Thymus (tissue), 11 donors: Measurements from ENCODE around the gene LETM1. TPM values are rescaled to one million over a fixed set of nuclear protein-coding genes. Genes with fewer than 3 reads are reported as not detected.
"Not testable (repeated sequence)": the region's sequence is repeated elsewhere in the genome, so short reads cannot be mapped to it uniquely, and the experiment has no call there.

Experiments used
- DNase-seq, 9 donors: peaks; one replicate each; pipeline ENCODE4 v3.0.0-alpha.2; 2013; ENCODE audit warnings: low spot score in 9 of 9, low read depth in 6 of 9, missing footprints in 1 of 9
- H3K27ac ChIP-seq, 2 donors: one replicate each; pipeline ENCODE4 v1.5.1; 2013; ENCODE audit warnings: control low read depth in 1 of 2, low read depth in 1 of 2, low read length in 1 of 2, mild to moderate bottlenecking in 1 of 2, moderate library complexity in 1 of 2
- H3K27me3 ChIP-seq, 2 donors: one replicate each; pipeline ENCODE4 v1.5.1; 2013; ENCODE audit warnings: low read length in 1 of 2; ENCODE audit not compliant: control insufficient read depth in 2 of 2, insufficient read depth in 1 of 2
- H3K36me3 ChIP-seq, 2 donors: one replicate each; pipeline ENCODE4 v1.5.1; 2013; ENCODE audit warnings: low read length in 1 of 2, mild to moderate bottlenecking in 1 of 2, moderate library complexity in 1 of 2; ENCODE audit not compliant: control insufficient read depth in 2 of 2, insufficient read depth in 2 of 2
- H3K4me1 ChIP-seq, 2 donors: one replicate each; pipeline ENCODE4 v1.5.1; 2013; ENCODE audit warnings: low read length in 2 of 2; ENCODE audit not compliant: control insufficient read depth in 2 of 2, insufficient read depth in 2 of 2
- H3K4me3 ChIP-seq, 2 donors: one replicate each; pipeline ENCODE4 v1.5.1; 2013; ENCODE audit warnings: low read length in 2 of 2, control low read depth in 1 of 2, mild to moderate bottlenecking in 1 of 2
- H3K9me3 ChIP-seq, 2 donors: one replicate each; pipeline ENCODE4 v1.5.1; 2013; ENCODE audit warnings: low read length in 1 of 2, mild to moderate bottlenecking in 1 of 2; ENCODE audit not compliant: control insufficient read depth in 2 of 2, insufficient read depth in 1 of 2
- WGBS: extraction: QIAGEN DNeasy Blood & Tissue Kit; methylation state at CpG from one replicate; pipeline ENCODE4 v1.1.7; 2013; 5-methylcytosine and 5-hydroxymethylcytosine counted together
- polyA plus RNA-seq: library from polyadenylated mRNA; stranded (reverse); fragments of 200-250 nt; gene quantifications from one replicate; pipeline ENCODE4 v1.2.3, GENCODE V29; 2013
- total RNA-seq: library from RNA; stranded (reverse); fragments of 120-200 nt; gene quantifications from one replicate; pipeline ENCODE4 v1.2.4, GENCODE V29; 2013
- donor health status: healthy.

The LETM1 gene
- total and polyA plus RNA-seq, 2 donors, result 16.8 to 68.3 TPM

GRCh38 chr4:1851575-1852410, 4.2 kb downstream of the LETM1 start:
- Histone ChIP-seq H3K27ac (peak overlapping the region; percentile 62 to 90), H3K4me1 (peaks cover 66 to 76% of the 10 kb centered on the region in 2 donors)
- peak in 1 of 9 donors; percentile 17 for DNase-seq

GRCh38 chr4:1851160-1851559, 4.8 kb downstream of the LETM1 start:
- peaks cover 18 to 46% of the 10 kb centered on the region in 2 donors for H3K36me3 ChIP-seq
- peak overlapping the region in 1 of 2 donors; percentile 38 for H3K4me3 ChIP-seq
- 96% methylated on average over 11 of the region's 11 CpGs for WGBS
- H3K27me3 ChIP-seq, result no peaks in the 10 kb centered on the region
- peaks cover 67 to 81% of the 10 kb centered on the region in 2 donors for H3K4me1 ChIP-seq
- H3K27ac ChIP-seq, result peak overlapping the region; percentile 62 to 90
- no peak for DNase-seq
- no peaks in the 10 kb centered on the region for H3K9me3 ChIP-seq

More at GRCh38 chr4:1851575-1852410, 4.2 kb downstream of the LETM1 start:
- H3K27me3 ChIP-seq, result no peaks in the 10 kb centered on the region
- no peaks in the 10 kb centered on the region for H3K9me3 ChIP-seq
- WGBS, result 79% methylated on average over 16 of the region's 16 CpGs
- H3K36me3 ChIP-seq, result peaks cover 18 to 45% of the 10 kb centered on the region in 2 donors
- H3K4me3 ChIP-seq, result peak overlapping the region in 1 of 2 donors; percentile 38

- peaks cover 19 to 55% of the 10 kb centered on the region in 2 donors for H3K36me3 ChIP-seq
- 91% methylated on average over 10 of the region's 10 CpGs for WGBS
- no peaks in the 10 kb centered on the region for H3K27me3 ChIP-seq
- H3K4me3 ChIP-seq, result no peak overlapping the region
- H3K4me1 ChIP-seq, result peaks cover 70 to 90% of the 10 kb centered on the region in 2 donors
- peak overlapping the region; percentile 77 to 90 for H3K27ac ChIP-seq
- no peak for DNase-seq
- H3K9me3 ChIP-seq, result no peaks in the 10 kb centered on the region
Observed at GRCh38 chr4:1850276-1850675, 5.7 kb downstream of the LETM1 start.

GRCh38 chr4:1846580-1846979, 9.4 kb downstream of the LETM1 start:
- DNase-seq, result peak in 3 of 9 donors; percentile 71 to 87 (median 74)
- Histone ChIP-seq H3K27me3 (no peaks in the 10 kb centered on the region), H3K27ac (peak overlapping the region; percentile 72 to 97), H3K9me3 (no peaks in the 10 kb centered on the region), H3K4me1 (peaks cover 63 to 99% of the 10 kb centered on the region in 2 donors), H3K4me3 (no peak overlapping the region), H3K36me3 (peaks cover 37 to 69% of the 10 kb centered on the region in 2 donors)
- WGBS, result 19% methylated on average over 2 of the region's 2 CpGs

DNA sequence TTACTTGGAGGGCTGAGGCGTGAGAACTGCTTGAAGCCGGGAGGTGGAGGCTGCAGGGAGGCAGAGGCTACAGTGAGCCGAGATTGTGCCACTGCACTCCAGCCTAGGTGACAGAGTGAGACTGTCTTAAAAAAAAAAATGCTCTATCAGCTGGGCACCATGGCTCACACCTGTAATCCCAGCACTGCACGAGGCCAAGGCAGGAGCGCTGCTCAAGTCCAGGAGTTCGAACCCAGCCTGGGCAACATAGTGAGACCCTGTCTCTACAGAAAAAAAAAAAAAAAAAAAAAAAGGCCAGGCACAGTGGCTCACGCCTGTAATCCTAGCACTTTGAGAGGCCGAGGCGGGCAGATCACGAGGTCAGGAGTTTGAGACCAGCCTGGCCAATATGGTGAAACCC, 11.3 kb downstream of the LETM1 start:
- DNase-seq, H3K4me3 ChIP-seq, H3K9me3 ChIP-seq, H3K27me3 ChIP-seq: not testable (repeated sequence)
- Histone ChIP-seq H3K36me3 (peaks cover 50 to 81% of the 10 kb centered on the region in 2 donors), H3K4me1 (peaks cover 60 to 99% of the 10 kb centered on the region in 2 donors), H3K27ac (peak overlapping the region in 1 of 2 donors; percentile 96)
- WGBS, result 97% methylated on average over 10 of the region's 10 CpGs

- Histone ChIP-seq H3K27ac (peak overlapping the region in 1 of 2 donors; percentile 96), H3K27me3 (no peaks in the 10 kb centered on the region), H3K4me3 (no peak overlapping the region), H3K4me1 (peaks cover 58 to 99% of the 10 kb centered on the region in 2 donors), H3K36me3 (peaks cover 50 to 86% of the 10 kb centered on the region in 2 donors), H3K9me3 (no peaks in the 10 kb centered on the region)
- no peak for DNase-seq
- WGBS, result 81% methylated on average over 10 of the region's 10 CpGs
Observed at GRCh38 chr4:1843852-1844251, 12.1 kb downstream of the LETM1 start.

- 94% methylated on average over 17 of the region's 17 CpGs for WGBS
- Histone ChIP-seq H3K27ac (peak overlapping the region in 1 of 2 donors; percentile 96), H3K27me3 (no peaks in the 10 kb centered on the region), H3K4me3 (no peak overlapping the region), H3K36me3 (peaks cover 53 to 91% of the 10 kb centered on the region in 2 donors), H3K4me1 (peaks cover 59 to 100% of the 10 kb centered on the region in 2 donors), H3K9me3 (no peaks in the 10 kb centered on the region)
- no peak for DNase-seq
Observed at GRCh38 chr4:1842993-1843448, 12.9 kb downstream of the LETM1 start.

DNA sequence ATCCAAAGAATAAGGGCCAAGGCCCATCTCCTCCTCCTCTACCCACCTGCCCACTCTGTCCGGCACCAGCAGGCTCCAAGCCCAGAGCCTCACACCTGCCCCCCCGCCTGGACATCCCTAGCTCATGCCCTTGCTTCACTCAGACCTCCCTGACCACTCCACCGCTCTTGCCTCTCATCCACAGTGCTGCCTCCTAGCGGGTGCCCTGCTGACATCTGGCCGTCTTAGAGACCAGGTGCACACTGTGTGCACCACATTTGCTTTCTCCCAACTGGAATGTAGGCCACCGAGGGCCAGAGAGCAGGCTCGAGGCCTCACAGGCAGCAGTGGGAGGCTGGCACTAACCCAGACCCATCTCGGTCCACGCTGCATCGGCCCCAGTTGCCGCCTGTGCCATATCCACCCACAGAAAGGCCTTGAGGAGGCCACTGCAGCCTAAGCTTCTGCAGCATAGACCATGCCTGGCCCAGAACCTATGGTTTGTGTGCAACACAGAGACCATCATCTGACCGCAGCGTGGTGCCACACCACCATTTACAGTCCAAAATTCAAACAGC, 13.5 kb downstream of the LETM1 start:
- DNase-seq, result peak in 1 of 9 donors; percentile 58
- H3K27me3 ChIP-seq, result no peaks in the 10 kb centered on the region
- WGBS, result 85% methylated on average over 13 of the region's 13 CpGs
- no peaks in the 10 kb centered on the region for H3K9me3 ChIP-seq
- H3K27ac ChIP-seq, result peak overlapping the region in 1 of 2 donors; percentile 96
- H3K4me3 ChIP-seq, result no peak overlapping the region
- peaks cover 63 to 100% of the 10 kb centered on the region in 2 donors for H3K4me1 ChIP-seq
- H3K36me3 ChIP-seq, result peaks cover 53 to 91% of the 10 kb centered on the region in 2 donors

- no peak for DNase-seq
- peak overlapping the region; percentile 48 to 96 for H3K27ac ChIP-seq
- 81% methylated on average over 9 of the region's 9 CpGs for WGBS
Observed at GRCh38 chr4:1841887-1842210, 14.1 kb downstream of the LETM1 start.

More at GRCh38 chr4:1841887-1842210, 14.1 kb downstream of the LETM1 start:
- H3K4me3 ChIP-seq, result no peak overlapping the region
- no peaks in the 10 kb centered on the region for H3K27me3 ChIP-seq
- H3K4me1 ChIP-seq, result peaks cover 60 to 100% of the 10 kb centered on the region in 2 donors
- H3K36me3 ChIP-seq, result peaks cover 56 to 91% of the 10 kb centered on the region in 2 donors
- H3K9me3 ChIP-seq, result no peaks in the 10 kb centered on the region
